HepG2 (cell line): Measurements from ENCODE around the gene SEBOX. TPM values are rescaled to one million over a fixed set of nuclear protein-coding genes. Genes with fewer than 3 reads are reported as not detected.

Experiments used
- FOSL2 ChIP-seq: sonication (generic); formaldehyde crosslinking; IDR thresholded peaks from 2 replicates; pipeline ENCODE4 v1.4.0; 2020; ENCODE audit warnings: missing genetic modification reagents
- HNF1B ChIP-seq: sonication (generic); formaldehyde crosslinking; IDR thresholded peaks from 2 replicates; pipeline ENCODE4 v1.5.1; 2020; ENCODE audit warnings: mild to moderate bottlenecking, moderate library complexity, missing genetic modification reagents
- KLF6 ChIP-seq: IDR thresholded peaks from 2 replicates; pipeline ENCODE4 v1.8.0; 2016; ENCODE audit warnings: missing biosample characterization, missing genetic modification reagents
- LRRFIP1 ChIP-seq: sonication (generic); formaldehyde crosslinking; conservative IDR thresholded peaks from 2 replicates; pipeline ENCODE4 v1.4.0; 2020; ENCODE audit warnings: missing genetic modification reagents
- SCMH1 ChIP-seq: sonication (generic); formaldehyde crosslinking; IDR thresholded peaks from 2 replicates; pipeline ENCODE4 v1.9.0; 2021; ENCODE audit warnings: missing genetic modification reagents, mild to moderate bottlenecking, borderline replicate concordance
- SIX4 ChIP-seq: sonication (generic); formaldehyde crosslinking; IDR thresholded peaks from 2 replicates; pipeline ENCODE4 v1.4.0; 2020; ENCODE audit warnings: missing genetic modification reagents
- SOX6 ChIP-seq, 2 experiments: fragments of 450-650 bp in 1 of 2; sonication (generic) in 1 of 2; formaldehyde crosslinking in 1 of 2; IDR thresholded peaks; 2 replicates each; pipeline versions ENCODE4 v1.4.0 to v1.6.1; 2017 to 2020; ENCODE audit warnings: antibody characterized with exemption in 1 of 2, mild to moderate bottlenecking in 1 of 2, missing genetic modification reagents in 1 of 2
- THAP11 ChIP-seq: IDR thresholded peaks from 2 replicates; pipeline ENCODE4 v1.6.1; 2016; ENCODE audit warnings: missing biosample characterization, missing genetic modification reagents
- XBP1 ChIP-seq: sonication (generic); formaldehyde crosslinking; IDR thresholded peaks from 2 replicates; pipeline ENCODE4 v1.5.0; 2020; ENCODE audit warnings: missing genetic modification reagents
- YEATS2 ChIP-seq: sonication (generic); formaldehyde crosslinking; IDR thresholded peaks from 2 replicates; pipeline ENCODE4 v1.4.0; 2020; ENCODE audit warnings: missing genetic modification reagents, borderline replicate concordance
- ZNF180 ChIP-seq: sonication (generic); formaldehyde crosslinking; IDR thresholded peaks from 2 replicates; pipeline ENCODE4 v1.4.0; 2020; ENCODE audit warnings: low read depth, missing genetic modification reagents, borderline replicate concordance
- ZNF205 ChIP-seq: IDR thresholded peaks from 2 replicates; pipeline ENCODE4 v1.6.1; 2018; ENCODE audit warnings: missing biosample characterization, missing genetic modification reagents
- ZNF225 ChIP-seq: sonication (generic); formaldehyde crosslinking; IDR thresholded peaks from 2 replicates; pipeline ENCODE4 v1.4.0; 2020; ENCODE audit warnings: mild to moderate bottlenecking, missing genetic modification reagents
- ZNF724P ChIP-seq: sonication (generic); formaldehyde crosslinking; IDR thresholded peaks from 2 replicates; pipeline ENCODE4 v1.8.0; 2022; ENCODE audit warnings: missing genetic modification reagents, borderline replicate concordance
- ZNF75D ChIP-seq: sonication (generic); formaldehyde crosslinking; IDR thresholded peaks from 2 replicates; pipeline ENCODE4 v1.8.1; 2023; ENCODE audit warnings: missing genetic modification reagents, mild to moderate bottlenecking, borderline replicate concordance
- ZSCAN29 ChIP-seq: sonication (generic); formaldehyde crosslinking; conservative IDR thresholded peaks from 2 replicates; pipeline ENCODE4 v1.4.0; 2020; ENCODE audit warnings: mild to moderate bottlenecking, missing genetic modification reagents
- polyA plus RNA-seq, 8 experiments: library from polyadenylated mRNA; depleted of rRNA in 3 of 8; stranded (reverse) in 7 of 8; unstranded in 1 of 8; fragments of >200 nt; fragmentation: Illumina TruSeq in 4 of 8; extraction: Trizol in 4 of 8; gene quantifications; 2 replicates each; pipeline versions ENCODE4 v1.2.1 to v1.2.3, GENCODE V29; 2011 to 2016; ENCODE audit warnings: low read depth in 4 of 8, missing spikeins in 1 of 8, mixed read lengths in 1 of 8; ENCODE audit not compliant: insufficient read depth in 1 of 8
- total RNA-seq, 5 experiments: library from RNA; depleted of rRNA; stranded (reverse); fragments of >200 nt; fragmentation: Illumina TruSeq; extraction: Trizol; gene quantifications; 2 replicates each; pipeline ENCODE4 v1.2.3, GENCODE V29; 2016; ENCODE audit warnings: low read depth in 1 of 5
- TF ChIP-seq, protein P1 (sequence below): sonication (generic); formaldehyde crosslinking; IDR thresholded peaks from 2 replicates; pipeline ENCODE4 v1.5.0; 2020; ENCODE audit warnings: mild to moderate bottlenecking, missing genetic modification reagents, borderline replicate concordance
- TF ChIP-seq, protein P2 (sequence below): sonication (generic); formaldehyde crosslinking; IDR thresholded peaks from 2 replicates; pipeline ENCODE4 v1.5.0; 2020; ENCODE audit warnings: mild to moderate bottlenecking, missing genetic modification reagents

SEBOX gene
- total and polyA plus RNA-seq, 2 of the 13 experiments (the other 11 are each of a cell fraction or from before 2014, with no cell fraction given): not detected

GRCh38 chr17:28335201-28335958 lies 29.6 kb downstream of the SEBOX start, which contains the start of the genes IFT20 and TNFAIP1 (continued):
- TF ChIP-seq LRRFIP1 (CRISPR knock-in tag) (no peak), THAP11 (CRISPR knock-in tag) (peak; percentile 100), HNF1B (peak; percentile 88), ZSCAN29 (CRISPR knock-in tag) (peak; percentile 58; the same call in 1 of the 2 replicates), YEATS2 (CRISPR knock-in tag) (peak; percentile 89; the same call in 1 of the 2 replicates), ZNF180 (no peak), FOSL2 (peak; percentile 59), SOX6 (IDR thresholded peaks at IDR 0.05) (no peak), SOX6 (CRISPR knock-in tag; IDR thresholded peaks at IDR 0.05) (peak; percentile 75), KLF6 (CRISPR knock-in tag) (no peak; the same call in 1 of the 2 replicates), ZNF75D (0 out of 2 replicates have a peak, but pooled peaks have one; percentile 25), SIX4 (CRISPR knock-in tag) (peak; percentile 30; the same call in 1 of the 2 replicates), ZNF205 (CRISPR knock-in tag) (0 out of 2 replicates have a peak, but pooled peaks have one; percentile 34), SCMH1 (CRISPR knock-in tag) (no peak), ZNF724P (CRISPR knock-in tag) (peak; percentile 79; the same call in 1 of the 2 replicates), XBP1 (CRISPR knock-in tag) (no peak), ZNF225 (CRISPR knock-in tag) (0 out of 2 replicates have a peak, but pooled peaks have one; percentile 6)
- TF ChIP-seq, protein P1, sequence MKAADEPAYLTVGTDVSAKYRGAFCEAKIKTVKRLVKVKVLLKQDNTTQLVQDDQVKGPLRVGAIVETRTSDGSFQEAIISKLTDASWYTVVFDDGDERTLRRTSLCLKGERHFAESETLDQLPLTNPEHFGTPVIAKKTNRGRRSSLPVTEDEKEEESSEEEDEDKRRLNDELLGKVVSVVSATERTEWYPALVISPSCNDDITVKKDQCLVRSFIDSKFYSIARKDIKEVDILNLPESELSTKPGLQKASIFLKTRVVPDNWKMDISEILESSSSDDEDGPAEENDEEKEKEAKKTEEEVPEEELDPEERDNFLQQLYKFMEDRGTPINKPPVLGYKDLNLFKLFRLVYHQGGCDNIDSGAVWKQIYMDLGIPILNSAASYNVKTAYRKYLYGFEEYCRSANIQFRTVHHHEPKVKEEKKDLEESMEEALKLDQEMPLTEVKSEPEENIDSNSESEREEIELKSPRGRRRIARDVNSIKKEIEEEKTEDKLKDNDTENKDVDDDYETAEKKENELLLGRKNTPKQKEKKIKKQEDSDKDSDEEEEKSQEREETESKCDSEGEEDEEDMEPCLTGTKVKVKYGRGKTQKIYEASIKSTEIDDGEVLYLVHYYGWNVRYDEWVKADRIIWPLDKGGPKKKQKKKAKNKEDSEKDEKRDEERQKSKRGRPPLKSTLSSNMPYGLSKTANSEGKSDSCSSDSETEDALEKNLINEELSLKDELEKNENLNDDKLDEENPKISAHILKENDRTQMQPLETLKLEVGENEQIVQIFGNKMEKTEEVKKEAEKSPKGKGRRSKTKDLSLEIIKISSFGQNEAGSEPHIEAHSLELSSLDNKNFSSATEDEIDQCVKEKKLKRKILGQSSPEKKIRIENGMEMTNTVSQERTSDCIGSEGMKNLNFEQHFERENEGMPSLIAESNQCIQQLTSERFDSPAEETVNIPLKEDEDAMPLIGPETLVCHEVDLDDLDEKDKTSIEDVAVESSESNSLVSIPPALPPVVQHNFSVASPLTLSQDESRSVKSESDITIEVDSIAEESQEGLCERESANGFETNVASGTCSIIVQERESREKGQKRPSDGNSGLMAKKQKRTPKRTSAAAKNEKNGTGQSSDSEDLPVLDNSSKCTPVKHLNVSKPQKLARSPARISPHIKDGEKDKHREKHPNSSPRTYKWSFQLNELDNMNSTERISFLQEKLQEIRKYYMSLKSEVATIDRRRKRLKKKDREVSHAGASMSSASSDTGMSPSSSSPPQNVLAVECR (CRISPR knock-in tag): peak; percentile 95
- TF ChIP-seq, protein P2, sequence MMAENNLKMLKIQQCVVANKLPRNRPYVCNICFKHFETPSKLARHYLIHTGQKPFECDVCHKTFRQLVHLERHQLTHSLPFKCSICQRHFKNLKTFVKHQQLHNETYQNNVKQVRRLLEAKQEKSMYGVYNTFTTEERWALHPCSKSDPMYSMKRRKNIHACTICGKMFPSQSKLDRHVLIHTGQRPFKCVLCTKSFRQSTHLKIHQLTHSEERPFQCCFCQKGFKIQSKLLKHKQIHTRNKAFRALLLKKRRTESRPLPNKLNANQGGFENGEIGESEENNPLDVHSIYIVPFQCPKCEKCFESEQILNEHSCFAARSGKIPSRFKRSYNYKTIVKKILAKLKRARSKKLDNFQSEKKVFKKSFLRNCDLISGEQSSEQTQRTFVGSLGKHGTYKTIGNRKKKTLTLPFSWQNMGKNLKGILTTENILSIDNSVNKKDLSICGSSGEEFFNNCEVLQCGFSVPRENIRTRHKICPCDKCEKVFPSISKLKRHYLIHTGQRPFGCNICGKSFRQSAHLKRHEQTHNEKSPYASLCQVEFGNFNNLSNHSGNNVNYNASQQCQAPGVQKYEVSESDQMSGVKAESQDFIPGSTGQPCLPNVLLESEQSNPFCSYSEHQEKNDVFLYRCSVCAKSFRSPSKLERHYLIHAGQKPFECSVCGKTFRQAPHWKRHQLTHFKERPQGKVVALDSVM (CRISPR knock-in tag): peak; percentile 58
